ENCODE measurements around the gene SPAG9. TPM values are rescaled to one million over a fixed set of nuclear protein-coding genes. Genes with fewer than 3 reads are reported as not detected.

Gene SPAG9
- total and polyA plus RNA-seq, 5 experiments from 2014 or later, result 2.1 to 58.0 (median 3.9) TPM

GRCh38 chr17:50986989-50987660 is 133.5 kb downstream of the SPAG9 start:
- peaks cover 0 to 70% (median 34%) of the 10 kb centered on the region in 3 donors for H3K36me3 Mint-ChIP-seq
- no peak for ATAC-seq
- peak overlapping the region in 2 of 10 donors; percentile 4 to 21 for H3K27ac Mint-ChIP-seq
- H3K27me3 Mint-ChIP-seq, result no peaks in the 10 kb centered on the region
- peaks cover 0 to 1% (median 0%) of the 10 kb centered on the region in 4 donors for H3K4me1 Mint-ChIP-seq
- no peak overlapping the region for H3K4me3 Mint-ChIP-seq
- no peaks in the 10 kb centered on the region for H3K9me3 Mint-ChIP-seq
- DNase-seq, result no peak
- POLR2A ChIA-PET, result no interaction called here

- Mint-ChIP-seq H3K9me3 (no peaks in the 10 kb centered on the region), H3K4me3 (no peak overlapping the region), H3K4me1 (peaks cover 6 to 9% (median 7%) of the 10 kb centered on the region in 4 donors), H3K27ac (no peak overlapping the region), H3K36me3 (peaks cover 8 to 80% (median 25%) of the 10 kb centered on the region in 3 donors), H3K27me3 (no peaks in the 10 kb centered on the region)
- DNase-seq, result no peak
- no peak for ATAC-seq
- POLR2A ChIA-PET, result no interaction called here
These were observed 139.4 kb downstream of the SPAG9 start for GRCh38 chr17:50981279-50981678.

DNA sequence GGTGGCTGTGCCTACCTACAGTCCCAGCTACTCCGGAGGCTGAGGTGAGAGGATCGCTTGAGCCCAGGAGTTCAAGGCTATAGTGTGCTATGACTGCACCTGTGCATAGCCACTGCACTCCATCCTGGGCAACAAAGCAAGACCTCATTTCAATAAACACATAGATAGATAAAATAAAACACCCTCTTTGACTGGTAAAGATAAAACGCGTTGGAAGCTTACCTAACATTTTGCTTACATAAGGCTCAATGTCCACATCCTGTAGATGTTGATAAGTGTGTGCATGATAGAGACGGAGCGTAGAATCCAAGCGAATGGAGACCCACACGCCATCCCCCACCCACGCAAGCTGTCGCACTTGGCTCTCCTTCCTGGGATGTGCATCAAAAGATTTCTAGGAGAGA is 141.1 kb downstream of the SPAG9 start:
- Mint-ChIP-seq H3K27ac (peak overlapping the region in 1 of 10 donors; percentile 1), H3K4me3 (no peak overlapping the region), H3K27me3 (no peaks in the 10 kb centered on the region), H3K36me3 (peaks cover 8 to 76% (median 19%) of the 10 kb centered on the region in 3 donors), H3K4me1 (peaks cover 5 to 9% (median 7%) of the 10 kb centered on the region in 4 donors), H3K9me3 (no peaks in the 10 kb centered on the region)
- POLR2A ChIA-PET, result no interaction called here
- DNase-seq (no peak), ATAC-seq (no peak)

GRCh38 chr17:50977487-50978159 is 143.0 kb downstream of the SPAG9 start:
- Mint-ChIP-seq H3K27me3 (no peaks in the 10 kb centered on the region), H3K4me1 (peaks cover 5 to 9% (median 7%) of the 10 kb centered on the region in 4 donors), H3K27ac (peak overlapping the region in 2 of 10 donors; percentile 25 to 31), H3K36me3 (peaks cover 8 to 84% (median 21%) of the 10 kb centered on the region in 3 donors), H3K4me3 (no peak overlapping the region), H3K9me3 (no peaks in the 10 kb centered on the region)
- DNase-seq (no peak), ATAC-seq (no peak)
- POLR2A ChIA-PET, result no interaction called here

- H3K4me1 Mint-ChIP-seq, result peaks cover 5 to 9% (median 7%) of the 10 kb centered on the region in 4 donors
- POLR2A ChIA-PET, result no interaction called here
- peaks cover 8 to 84% (median 21%) of the 10 kb centered on the region in 3 donors for H3K36me3 Mint-ChIP-seq
- no peaks in the 10 kb centered on the region for H3K27me3 Mint-ChIP-seq
- peak overlapping the region in 1 of 10 donors; percentile 16 for H3K4me3 Mint-ChIP-seq
- DNase-seq (no peak), ATAC-seq (no peak)
- H3K9me3 Mint-ChIP-seq, result no peaks in the 10 kb centered on the region
- peak overlapping the region in 2 of 10 donors; percentile 25 to 61 for H3K27ac Mint-ChIP-seq
These were observed 143.7 kb downstream of the SPAG9 start for GRCh38 chr17:50976951-50977472.

- Mint-ChIP-seq H3K27ac (no peak overlapping the region), H3K4me1 (peaks cover 5 to 9% (median 7%) of the 10 kb centered on the region in 4 donors), H3K36me3 (peaks cover 8 to 73% (median 16%) of the 10 kb centered on the region in 3 donors), H3K27me3 (no peaks in the 10 kb centered on the region), H3K4me3 (no peak overlapping the region), H3K9me3 (no peaks in the 10 kb centered on the region)
- POLR2A ChIA-PET, result interaction anchor here (0.9 kb wide), 1 partner anchor 108 kb away, joined by 3 read pairs; the partner anchor contains the start of gene TOB1
- ATAC-seq (no peak), DNase-seq (no peak)
These were observed 146.8 kb downstream of the SPAG9 start for GRCh38 chr17:50973557-50974494.

- peaks cover 0 to 70% (median 20%) of the 10 kb centered on the region in 3 donors for H3K36me3 Mint-ChIP-seq
- no peaks in the 10 kb centered on the region for H3K27me3 Mint-ChIP-seq
- no peaks in the 10 kb centered on the region for H3K9me3 Mint-ChIP-seq
- POLR2A ChIA-PET, result no interaction called here
- no peak overlapping the region for H3K4me3 Mint-ChIP-seq
- H3K4me1 Mint-ChIP-seq, result peaks cover 5 to 8% (median 6%) of the 10 kb centered on the region in 4 donors
- no peak for ATAC-seq
- H3K27ac Mint-ChIP-seq, result no peak overlapping the region
- no peak for DNase-seq
These were observed 148.1 kb downstream of the SPAG9 start for GRCh38 chr17:50972577-50972976.

- no peak overlapping the region for H3K4me3 Mint-ChIP-seq
- no peaks in the 10 kb centered on the region for H3K27me3 Mint-ChIP-seq
- POLR2A ChIA-PET, result no interaction called here
- no peak for DNase-seq
- peak overlapping the region in 1 of 10 donors; percentile 46 for H3K27ac Mint-ChIP-seq
- ATAC-seq, result no peak
- H3K36me3 Mint-ChIP-seq, result peaks cover 0 to 60% (median 13%) of the 10 kb centered on the region in 3 donors
- H3K4me1 Mint-ChIP-seq, result peaks cover 0 to 8% (median under 1%) of the 10 kb centered on the region in 4 donors
- H3K9me3 Mint-ChIP-seq, result no peaks in the 10 kb centered on the region
These were observed 152.9 kb downstream of the SPAG9 start for GRCh38 chr17:50967795-50968194.

GRCh38 chr17:50966163-50966666 is 154.5 kb downstream of the SPAG9 start:
- Mint-ChIP-seq H3K27me3 (no peaks in the 10 kb centered on the region), H3K36me3 (peaks cover 0 to 56% (median 13%) of the 10 kb centered on the region in 3 donors), H3K27ac (peak overlapping the region in 2 of 10 donors; percentile 6 to 51), H3K9me3 (no peaks in the 10 kb centered on the region), H3K4me1 (peaks cover 0 to 8% (median under 1%) of the 10 kb centered on the region in 4 donors), H3K4me3 (no peak overlapping the region)
- ATAC-seq (no peak), DNase-seq (no peak)
- POLR2A ChIA-PET, result interaction anchor here (0.7 kb wide), 1 partner anchor 113 kb away, joined by 4 read pairs; no protein-coding TSS in a partner anchor

- Mint-ChIP-seq H3K4me3 (no peak overlapping the region), H3K4me1 (peaks cover 0 to 8% (median under 1%) of the 10 kb centered on the region in 4 donors), H3K27me3 (no peaks in the 10 kb centered on the region), H3K27ac (no peak overlapping the region), H3K9me3 (no peaks in the 10 kb centered on the region), H3K36me3 (peaks cover 0 to 39% (median 5%) of the 10 kb centered on the region in 3 donors)
- ATAC-seq (no peak), DNase-seq (no peak)
- POLR2A ChIA-PET, result no interaction called here
These were observed 157.5 kb downstream of the SPAG9 start for GRCh38 chr17:50963139-50963538.

DNA sequence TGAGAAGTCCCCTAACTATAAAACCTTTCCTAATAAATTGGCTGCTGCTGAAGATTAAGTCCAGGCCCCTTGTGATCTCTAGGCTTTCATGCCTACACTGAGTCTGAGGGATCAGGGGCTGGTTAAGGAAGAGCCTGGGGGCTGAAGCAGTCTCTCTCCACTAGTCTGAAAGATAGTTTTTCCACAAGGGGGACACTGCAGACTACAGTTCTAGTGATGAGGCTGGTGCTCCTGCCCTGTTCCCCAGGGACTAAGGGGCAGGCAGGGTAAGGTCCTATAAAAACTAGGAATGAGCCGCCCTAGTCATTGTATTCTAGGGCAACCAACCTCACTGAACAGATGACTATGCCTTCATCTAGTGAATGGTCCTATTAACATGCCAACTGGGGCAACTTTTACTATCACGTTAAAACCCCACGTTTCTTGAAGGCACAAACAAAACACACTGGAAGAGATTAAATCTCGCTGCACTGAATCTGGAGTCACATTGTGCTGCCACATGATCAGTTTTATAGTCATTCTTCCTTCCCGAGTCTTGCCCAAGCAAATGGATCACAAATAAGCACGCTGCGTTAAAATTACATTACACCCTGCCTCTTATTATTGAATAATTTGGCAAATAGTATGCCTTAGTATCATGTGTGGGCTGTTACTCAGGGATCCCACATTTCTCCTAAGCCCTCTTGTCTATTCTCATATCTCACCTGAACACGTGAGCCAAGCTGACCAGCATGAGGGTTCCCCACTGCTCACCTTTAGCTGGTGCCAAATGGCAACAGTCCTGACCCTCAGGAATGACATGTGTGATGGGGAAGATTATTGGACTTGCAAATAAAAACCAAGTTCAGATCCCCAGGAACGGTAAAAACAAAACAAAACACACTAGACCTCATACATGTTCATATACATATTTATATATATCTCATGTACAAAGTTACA is 159.1 kb downstream of the SPAG9 start:
- POLR2A ChIA-PET, result interaction anchor here (0.5 kb wide), 1 partner anchor 188 kb away, joined by 3 read pairs; no protein-coding TSS in a partner anchor
- Mint-ChIP-seq H3K9me3 (no peaks in the 10 kb centered on the region), H3K27me3 (no peaks in the 10 kb centered on the region), H3K4me1 (peaks cover 3 to 10% (median 4%) of the 10 kb centered on the region in 4 donors), H3K27ac (peak overlapping the region in 2 of 10 donors; percentile 29 to 54), H3K4me3 (no peak overlapping the region), H3K36me3 (peaks cover 0 to 29% (median 2%) of the 10 kb centered on the region in 3 donors)
- DNase-seq, result no peak
- ATAC-seq, result no peak

All from naive thymus-derived CD8-positive, alpha-beta T cell (primary cell).